GM18907 (cell line): ENCODE results near the gene MICB.
"Not testable (repeated sequence)": the region's sequence is repeated elsewhere in the genome, so short reads cannot be mapped to it uniquely, and the experiment has no call there.

Experiments
- ATAC-seq: cut with Tn5 transposase; IDR thresholded peaks from one replicate; pipeline ENCODE4 v1.9.1; 2021; ENCODE audit warnings: mild to moderate bottlenecking, moderate library complexity; ENCODE audit not compliant: unreplicated experiment

Gene MICB

GRCh38 chr6:31535538-31536324 lies 37.8 kb downstream of the MICB start:
- ATAC-seq, result no peak

DNA sequence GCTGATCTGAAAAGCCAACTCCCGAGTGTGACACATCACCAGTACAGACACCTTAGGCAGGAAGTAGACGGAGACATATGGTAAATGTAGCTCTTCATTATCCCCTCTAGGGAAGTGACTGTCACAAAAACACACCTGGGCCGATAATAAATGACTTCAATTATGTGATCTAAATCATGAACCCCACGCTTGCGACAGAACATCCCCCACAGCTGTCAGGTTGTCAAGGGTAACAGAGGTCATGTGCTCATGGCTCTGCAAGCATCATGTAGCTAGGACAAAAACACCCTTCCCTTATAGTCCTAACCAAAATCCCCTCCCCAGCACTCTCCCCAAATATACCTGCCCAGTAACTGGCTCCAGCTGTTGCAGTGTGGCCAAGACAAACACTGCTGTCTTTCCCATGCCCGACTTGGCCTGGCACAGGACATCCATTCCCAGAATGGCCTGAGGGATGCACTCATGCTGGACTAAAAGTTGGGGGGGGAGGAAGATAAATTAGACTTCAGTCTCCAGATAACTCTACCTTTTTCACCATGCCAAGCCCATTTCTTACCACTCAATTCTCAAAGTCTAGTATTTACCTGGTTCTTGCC lies 41.0 kb downstream of the MICB start:
- no peak for ATAC-seq

DNA sequence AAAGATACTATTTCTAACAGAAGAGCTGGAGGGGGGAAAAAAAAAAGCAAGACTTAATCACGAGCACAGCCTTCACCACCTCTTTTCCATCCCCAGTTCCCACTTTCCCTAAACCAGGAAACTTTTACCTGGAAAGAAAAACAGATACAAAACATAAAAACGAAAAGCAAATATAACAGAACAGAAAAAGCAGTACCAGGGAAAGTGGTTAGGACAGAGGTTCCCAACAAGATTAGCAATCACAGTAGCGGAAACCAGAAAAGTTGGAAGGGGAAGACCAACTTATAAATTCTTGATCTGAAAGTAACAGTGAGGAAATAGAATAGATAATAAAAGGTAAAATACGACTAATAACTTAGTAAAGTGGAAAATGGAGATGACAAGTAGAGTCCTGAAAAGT lies 42.7 kb downstream of the MICB start:
- no peak for ATAC-seq

- peak; percentile 9 for ATAC-seq
Measured at GRCh38 chr6:31541059-31541657, 43.2 kb downstream of the MICB start.

DNA sequence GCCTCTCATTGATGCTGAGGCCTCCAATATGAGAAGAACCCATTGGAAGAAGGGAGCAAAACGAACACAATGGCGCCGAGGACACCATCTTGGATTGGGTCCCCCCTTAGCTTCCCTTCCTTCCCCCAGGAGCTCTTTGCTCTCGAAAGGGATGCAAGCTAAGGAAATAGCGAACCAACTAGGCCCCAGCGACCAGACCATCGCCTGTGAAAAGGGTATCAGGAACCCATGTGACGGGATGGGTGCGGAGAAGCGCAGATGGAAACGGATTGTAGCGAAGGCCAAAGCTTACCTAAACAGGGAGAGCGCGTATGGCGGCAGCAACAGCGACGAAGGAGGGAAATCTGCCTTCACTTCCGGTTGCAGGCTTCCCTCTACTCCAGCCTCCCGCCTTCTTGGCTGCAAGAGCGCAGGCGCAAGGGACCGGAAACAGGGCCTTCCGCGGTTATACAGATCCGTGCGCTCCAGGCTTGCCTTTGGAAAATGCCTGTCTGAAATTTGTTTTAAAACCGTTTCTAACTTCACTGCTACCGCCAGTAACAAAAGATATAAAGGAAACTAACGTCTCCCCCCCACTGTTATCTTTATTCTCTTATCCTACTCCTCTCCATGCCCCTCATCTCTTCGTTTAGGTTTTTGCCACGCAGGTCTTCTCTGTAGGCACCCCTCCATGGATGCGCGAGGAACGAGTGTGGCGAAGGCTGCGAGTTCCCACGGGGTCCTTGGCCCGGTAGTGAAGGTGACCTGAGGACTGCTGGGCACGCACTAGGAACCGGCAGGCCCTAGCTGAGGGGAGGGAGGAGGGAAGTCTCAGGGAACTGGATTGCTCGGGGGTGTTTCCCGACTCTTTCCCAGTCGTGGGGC lies 43.9 kb downstream of the MICB start, which contains the start of gene DDX39B:
Gene DDX39B, minus strand, starts transcription at position 346 of the 864 bp plus-strand sequence. CDS start 1,471 bp downstream, outside the sequence.
- peak; percentile 73 for ATAC-seq

DNA sequence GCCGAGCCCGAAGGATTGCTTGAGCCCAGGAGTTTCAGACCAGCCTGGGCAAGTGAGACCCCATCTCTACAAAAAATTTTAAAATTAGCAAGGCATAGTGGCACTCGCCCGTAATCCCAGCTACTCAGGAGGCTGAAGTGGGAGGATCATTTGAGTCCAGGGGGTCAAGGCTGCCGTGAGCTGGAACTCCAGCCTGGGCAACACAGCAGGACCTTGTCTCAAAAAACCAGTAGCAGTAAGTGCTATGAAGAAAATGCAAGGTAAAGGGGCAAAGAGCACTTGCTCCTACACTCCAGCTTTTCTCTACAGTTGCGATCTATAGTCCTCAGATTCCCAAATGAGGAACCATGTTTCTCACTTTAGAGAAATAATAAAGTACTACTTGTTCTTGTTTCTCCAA lies 45.7 kb downstream of the MICB start:
- ATAC-seq, result no peak

GRCh38 chr6:31544676-31545075 lies 46.7 kb downstream of the MICB start:
- no peak for ATAC-seq

GRCh38 chr6:31545291-31545690 lies 47.3 kb downstream of the MICB start:
- ATAC-seq, result no peak

- ATAC-seq, result peak; percentile 51
Measured at GRCh38 chr6:31546339-31546957, 48.5 kb downstream of the MICB start, which contains the start of gene ATP6V1G2. Gene ATP6V1G2, minus strand, starts transcription at chr6:31546608. Its CDS starts 49 bp downstream, at chr6:31546559.

GRCh38 chr6:31546958-31547726 lies 49.2 kb downstream of the MICB start, which contains the start of gene NFKBIL1:
Gene NFKBIL1, plus strand, starts transcription at chr6:31547608. Its CDS starts 87 bp downstream, at chr6:31547695.
- ATAC-seq, result peak; percentile 63

DNA sequence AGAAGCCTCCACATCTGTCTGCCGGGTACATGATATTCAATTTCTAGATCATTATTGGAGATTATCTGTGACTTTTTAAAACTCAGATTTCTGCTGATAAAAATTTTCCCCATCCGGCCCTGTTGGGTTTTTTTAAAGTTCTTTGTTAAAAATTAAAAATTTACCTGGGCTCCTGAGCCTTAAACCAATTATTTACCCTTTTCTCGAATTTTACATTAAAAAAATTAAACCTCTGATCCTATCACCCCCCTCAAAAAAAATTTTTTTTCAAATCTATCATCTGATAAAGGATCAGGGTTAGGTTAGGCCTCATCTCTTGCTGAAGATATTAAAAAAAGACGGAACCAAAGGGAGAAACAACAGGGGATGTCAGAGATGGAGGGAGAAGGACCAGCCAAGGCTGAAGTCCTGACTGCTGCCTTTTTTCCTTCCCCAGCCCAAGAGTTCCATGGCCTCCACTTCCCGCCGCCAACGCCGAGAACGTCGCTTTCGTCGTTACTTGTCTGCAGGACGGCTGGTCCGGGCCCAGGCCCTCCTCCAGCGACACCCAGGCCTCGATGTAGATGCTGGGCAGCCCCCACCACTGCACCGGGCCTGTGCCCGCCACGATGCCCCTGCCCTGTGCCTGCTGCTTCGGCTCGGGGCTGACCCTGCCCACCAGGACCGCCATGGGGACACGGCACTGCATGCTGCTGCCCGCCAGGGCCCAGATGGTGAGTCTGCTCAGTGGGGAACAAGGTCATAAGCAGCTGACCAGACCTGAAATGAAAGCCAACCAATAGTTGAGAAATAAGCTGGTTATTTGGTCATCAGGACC lies 50.0 kb downstream of the MICB start:
- ATAC-seq, result no peak

GRCh38 chr6:31548544-31548873 lies 50.6 kb downstream of the MICB start:
- no peak for ATAC-seq

GRCh38 chr6:31551371-31551770 lies 53.4 kb downstream of the MICB start:
- ATAC-seq, result not testable (repeated sequence)

GRCh38 chr6:31556307-31556706 lies 58.4 kb downstream of the MICB start:
- no peak for ATAC-seq

GRCh38 chr6:31557443-31558317 lies 59.7 kb downstream of the MICB start:
- ATAC-seq, result no peak

- no peak for ATAC-seq
Measured at GRCh38 chr6:31558318-31558625, 60.3 kb downstream of the MICB start.

DNA sequence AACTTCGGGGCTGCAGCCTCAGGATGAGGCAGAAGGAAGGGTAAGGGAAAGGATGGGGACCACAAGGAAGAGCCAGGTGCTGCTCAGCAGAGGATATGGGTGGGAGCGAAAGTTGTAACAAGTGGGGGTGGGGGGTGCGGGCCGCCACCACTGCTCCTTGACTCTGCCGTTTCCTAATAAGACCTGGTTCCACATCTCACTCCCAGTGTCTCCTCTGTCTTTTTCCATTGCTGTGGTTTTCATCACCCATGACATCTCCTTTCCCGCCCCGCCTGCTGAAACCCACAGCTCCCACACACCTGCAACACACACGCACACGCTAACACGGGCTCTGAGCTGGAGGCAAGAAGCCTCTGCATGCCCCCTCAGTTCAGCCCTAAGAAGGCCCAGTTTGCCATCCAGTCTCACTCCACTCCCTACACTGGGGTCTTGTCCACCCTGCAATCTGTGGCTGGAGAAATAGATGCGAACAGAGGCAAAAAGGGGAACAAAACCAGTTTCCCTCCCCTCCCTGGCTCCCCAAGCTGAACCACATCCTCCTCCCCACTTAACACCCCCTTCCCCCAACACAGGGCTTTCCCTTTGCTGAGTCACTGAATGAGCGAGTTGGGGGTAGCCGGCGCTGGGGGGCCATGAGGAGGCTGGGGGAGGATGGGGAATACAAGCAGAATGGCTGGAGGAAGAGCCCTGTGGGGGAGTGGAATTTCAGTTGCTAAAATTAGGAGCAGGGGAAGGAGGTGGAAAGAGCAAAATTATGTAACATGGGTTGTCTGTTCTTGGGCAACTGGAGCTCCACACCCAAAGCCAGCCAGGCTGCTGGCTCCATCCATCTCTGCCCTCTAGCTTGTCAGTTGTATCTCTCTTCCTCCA lies 60.9 kb downstream of the MICB start:
- ATAC-seq, result peak; percentile 18
